D721Med (cell line): ENCODE measurements around the gene RAB1B.

Experiments used
- DNase-seq: peaks from one replicate; pipeline ENCODE4 v3.0.0; 2011; ENCODE audit warnings: low spot score; ENCODE audit not compliant: insufficient read length
- FAIRE-seq: peaks from 2 replicates; lab custom pipeline; 2011; peaks lifted over from hg19 to GRCh38; lab: Jason Lieb, UNC
- TF ChIP-seq, protein P1 (sequence below): IDR thresholded peaks from 2 replicates; pipeline ENCODE4 v1.5.1; 2012; ENCODE audit warnings: mild to moderate bottlenecking, control low read depth; ENCODE audit not compliant: insufficient read depth; ENCODE audit errors: missing control alignments

The RAB1B gene

DNA sequence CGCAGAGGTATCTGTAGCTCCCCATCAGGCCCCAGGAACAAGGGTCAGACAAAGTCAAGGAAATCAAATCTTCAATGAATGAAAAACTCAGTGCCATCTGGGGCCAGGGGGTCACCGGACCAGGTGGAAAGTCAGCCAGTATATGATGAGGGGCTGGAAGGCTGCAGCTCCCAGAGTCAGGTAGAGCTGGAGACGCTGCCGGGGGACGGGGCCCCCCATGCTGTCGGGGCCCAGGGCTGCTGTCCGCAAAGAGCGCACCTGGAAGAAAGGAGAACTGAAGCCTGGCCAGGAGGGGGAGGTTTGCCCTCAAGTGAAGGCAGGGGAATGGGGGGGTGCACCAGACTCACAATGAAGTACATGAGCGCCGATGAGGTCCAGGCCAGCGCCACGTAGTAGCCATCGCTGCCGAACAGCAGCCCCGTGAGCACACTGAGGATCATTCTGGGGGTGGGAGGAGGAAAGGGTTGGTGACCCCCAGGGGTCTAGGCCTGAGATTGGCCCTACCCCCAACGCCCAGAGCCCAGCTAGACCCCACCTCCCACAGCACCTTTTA is 16.2 kb downstream of the RAB1B start:
- TF ChIP-seq, protein P1, sequence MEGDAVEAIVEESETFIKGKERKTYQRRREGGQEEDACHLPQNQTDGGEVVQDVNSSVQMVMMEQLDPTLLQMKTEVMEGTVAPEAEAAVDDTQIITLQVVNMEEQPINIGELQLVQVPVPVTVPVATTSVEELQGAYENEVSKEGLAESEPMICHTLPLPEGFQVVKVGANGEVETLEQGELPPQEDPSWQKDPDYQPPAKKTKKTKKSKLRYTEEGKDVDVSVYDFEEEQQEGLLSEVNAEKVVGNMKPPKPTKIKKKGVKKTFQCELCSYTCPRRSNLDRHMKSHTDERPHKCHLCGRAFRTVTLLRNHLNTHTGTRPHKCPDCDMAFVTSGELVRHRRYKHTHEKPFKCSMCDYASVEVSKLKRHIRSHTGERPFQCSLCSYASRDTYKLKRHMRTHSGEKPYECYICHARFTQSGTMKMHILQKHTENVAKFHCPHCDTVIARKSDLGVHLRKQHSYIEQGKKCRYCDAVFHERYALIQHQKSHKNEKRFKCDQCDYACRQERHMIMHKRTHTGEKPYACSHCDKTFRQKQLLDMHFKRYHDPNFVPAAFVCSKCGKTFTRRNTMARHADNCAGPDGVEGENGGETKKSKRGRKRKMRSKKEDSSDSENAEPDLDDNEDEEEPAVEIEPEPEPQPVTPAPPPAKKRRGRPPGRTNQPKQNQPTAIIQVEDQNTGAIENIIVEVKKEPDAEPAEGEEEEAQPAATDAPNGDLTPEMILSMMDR: no peak
- DNase-seq: no peak
- FAIRE-seq: no peak

DNA sequence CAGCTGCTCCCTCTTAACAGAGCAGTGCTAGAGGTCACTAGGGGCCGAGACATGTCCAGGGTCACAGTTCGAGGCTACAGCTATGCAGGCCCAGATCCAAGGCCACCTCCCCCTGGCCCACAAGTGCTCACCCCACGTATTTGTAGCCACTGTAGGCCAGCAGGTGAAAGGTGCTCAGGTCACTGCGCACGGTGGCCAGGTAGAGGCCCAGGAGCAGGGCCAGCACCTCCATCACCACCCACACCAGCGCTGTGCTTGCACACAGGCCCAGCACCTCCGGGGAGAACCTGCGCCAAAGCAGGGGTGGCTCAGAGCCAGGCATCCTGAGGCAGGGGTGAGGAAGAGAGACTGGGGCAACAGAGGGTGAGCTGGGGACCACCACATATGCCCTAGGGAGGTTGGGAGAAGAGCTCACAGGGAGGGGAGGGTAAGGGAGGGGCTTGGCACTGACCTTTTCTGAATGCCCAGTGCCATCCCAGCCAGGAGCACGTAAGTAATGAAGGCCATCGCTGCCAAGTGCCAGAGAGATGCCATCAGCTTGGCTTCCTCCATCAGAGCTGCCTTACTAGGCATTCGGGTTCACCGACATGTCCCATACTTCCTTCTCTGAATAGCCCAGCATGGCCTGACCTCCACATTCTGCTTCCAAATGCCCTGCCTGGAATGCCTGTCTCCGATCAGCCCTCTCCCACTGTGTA is 17.0 kb downstream of the RAB1B start:
- DNase-seq (no peak), FAIRE-seq (no peak)
- TF ChIP-seq, protein P1: no peak

DNA sequence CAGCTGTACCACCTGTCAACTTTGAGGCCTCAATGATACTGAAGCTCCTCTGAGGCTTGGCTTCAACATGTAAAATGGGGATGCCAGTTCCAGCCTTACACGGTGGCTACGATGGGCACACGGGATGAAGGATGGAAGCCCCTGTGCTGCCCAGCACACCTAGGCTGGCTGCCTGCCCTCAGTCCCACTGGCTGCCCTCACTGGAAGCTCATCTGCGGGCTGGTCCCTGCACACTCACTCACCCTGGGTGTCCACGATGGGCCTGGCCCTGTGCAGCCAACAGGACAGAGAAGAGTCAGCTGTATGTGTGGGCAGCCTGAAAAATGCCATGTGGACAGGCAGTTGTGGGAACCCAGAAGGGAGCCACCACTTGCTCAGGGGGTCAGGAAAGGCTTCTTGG is 18.3 kb downstream of the RAB1B start:
- TF ChIP-seq, protein P1: no peak
- FAIRE-seq (no peak), DNase-seq (no peak)

DNA sequence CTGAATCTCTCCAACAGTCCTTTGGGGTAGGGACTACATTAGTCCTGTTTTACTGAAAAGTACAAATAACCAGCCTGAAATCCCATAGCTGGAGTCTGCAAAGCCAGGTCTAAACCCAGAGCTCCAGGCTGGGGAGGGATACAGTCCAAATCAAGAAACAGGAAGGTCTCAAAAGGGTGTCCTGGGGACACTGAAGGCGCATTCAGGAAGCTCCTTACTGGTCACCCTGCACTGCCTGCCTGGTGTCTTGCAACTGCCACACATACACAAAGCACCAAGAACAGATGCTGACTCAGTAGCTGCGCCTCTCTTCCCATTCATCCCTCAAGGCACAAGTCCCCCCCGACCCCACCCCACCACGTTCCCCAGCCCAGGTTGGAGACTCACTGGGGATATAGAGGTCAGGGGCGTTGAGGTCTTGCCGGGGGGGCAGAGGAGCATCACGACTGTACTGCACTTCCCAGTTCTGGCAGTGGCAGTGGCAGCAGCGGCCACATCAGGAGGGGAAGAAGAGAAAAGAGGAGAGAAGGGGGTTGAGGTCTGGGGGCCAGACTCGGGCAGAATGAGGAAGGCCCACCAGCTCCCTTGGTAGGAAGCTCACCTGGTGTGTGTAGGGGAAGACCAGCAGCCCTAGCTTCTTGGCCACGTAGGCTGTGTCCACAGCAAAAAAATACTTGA is 18.9 kb downstream of the RAB1B start:
- no peak for DNase-seq
- TF ChIP-seq, protein P1: no peak
- no peak for FAIRE-seq

DNA sequence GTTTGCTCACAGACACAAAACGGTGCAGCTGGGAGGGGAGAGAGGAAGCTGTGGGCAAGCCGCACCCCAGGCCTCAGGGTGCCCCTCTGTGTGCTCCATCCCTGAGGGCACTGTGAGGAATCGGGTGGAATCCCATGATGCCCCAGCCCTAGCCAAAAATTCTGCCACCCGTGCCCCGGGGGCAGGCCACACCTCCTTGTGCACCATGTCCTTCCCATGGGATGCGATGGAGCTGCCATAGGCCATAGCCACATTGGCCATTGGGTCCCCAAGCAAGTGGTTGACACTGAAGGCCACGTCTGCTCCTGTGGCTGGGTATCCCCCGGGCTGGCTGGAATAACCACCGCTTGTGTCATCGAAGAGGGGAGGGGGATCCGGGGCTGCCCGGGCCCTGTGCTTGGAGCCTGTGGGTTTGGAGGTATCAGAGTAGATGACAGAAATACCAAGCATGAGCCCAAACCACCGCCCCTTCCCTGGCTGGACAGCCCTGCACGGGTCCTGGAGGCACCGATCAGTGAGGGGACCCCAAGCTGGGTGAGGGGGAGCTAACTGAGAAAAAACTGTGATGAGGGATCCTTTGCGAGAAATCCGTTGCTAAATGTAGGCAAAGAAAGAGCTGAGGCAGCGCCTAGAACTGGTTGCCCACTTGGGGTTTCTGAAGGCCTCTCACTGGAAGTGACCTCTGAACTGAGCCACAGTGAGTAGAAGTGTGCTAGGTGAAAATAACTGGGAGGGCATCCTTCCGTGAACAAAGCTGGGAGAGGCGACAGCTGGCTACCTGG is 19.6 kb downstream of the RAB1B start:
- TF ChIP-seq, protein P1: no peak
- no peak for DNase-seq
- no peak for FAIRE-seq

DNA sequence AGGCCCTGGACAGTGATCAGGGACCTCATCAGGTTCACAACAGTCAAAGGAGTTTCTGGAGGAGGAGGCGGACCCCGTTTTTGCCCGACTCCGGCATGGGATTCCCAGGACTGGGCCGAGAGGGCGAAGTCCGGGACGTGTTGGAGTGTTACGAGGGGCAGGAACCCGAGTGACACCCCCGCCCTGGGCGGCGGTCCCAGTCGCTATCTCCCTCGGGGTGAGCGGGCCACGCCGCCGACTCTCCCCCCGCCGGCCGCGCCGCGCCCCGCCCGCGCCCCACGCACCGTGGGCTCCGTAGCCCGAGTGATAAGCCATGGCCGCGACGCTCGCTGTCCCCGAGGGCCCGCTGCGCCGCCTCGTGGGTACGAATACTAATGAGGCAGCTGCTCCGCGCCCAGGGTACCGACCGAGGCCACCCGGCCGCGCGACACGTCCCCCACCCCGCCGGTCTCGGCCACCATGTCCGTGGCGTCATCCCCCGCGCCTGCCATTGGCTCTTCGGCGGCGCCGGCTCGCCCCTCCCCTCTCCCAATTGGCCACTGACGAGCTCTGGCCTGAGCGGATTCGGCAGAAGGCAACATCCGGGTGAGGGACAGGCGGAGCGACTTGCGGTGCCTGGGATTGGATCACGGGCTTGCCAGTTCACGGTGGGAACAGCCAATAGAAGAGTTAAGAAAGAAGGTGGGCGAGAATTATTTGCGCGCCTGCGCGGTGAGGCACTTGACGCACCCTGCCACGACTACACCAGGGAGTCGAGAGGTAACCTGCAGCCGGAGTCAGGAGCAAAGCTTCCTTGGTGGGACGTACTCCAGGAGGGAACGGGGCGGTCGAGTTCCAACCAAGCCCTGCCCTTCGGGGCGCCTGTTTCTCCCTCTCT is 20.5 kb downstream of the RAB1B start, which contains the start of gene YIF1A:
Gene YIF1A (minus strand): TSS at position 473 of the 877 bp plus-strand sequence. CDS start 158 bp downstream, at position 315.
- peak; percentile 99 for DNase-seq
- FAIRE-seq: no peak
- TF ChIP-seq, protein P1: peak; percentile 11
